Spleen (tissue), 11 donors: ENCODE measurements around the gene NFASC. TPM values are rescaled to one million over a fixed set of nuclear protein-coding genes. Genes with fewer than 3 reads are reported as not detected.

Experiments
- DNase-seq: peaks from one replicate; pipeline ENCODE4 v3.0.0-alpha.2; 2020
- H3K27ac ChIP-seq, 8 donors: fragments of 200-600 bp; sonication (generic) in 7 of 8; 1 replicate in 4 of 8; 2 replicates in 4 of 8; pipeline versions ENCODE4 v1.5.0 to v1.8.0; 2016 to 2021; ENCODE audit warnings: inconsistent platforms in 4 of 8, mild to moderate bottlenecking in 4 of 8, moderate library complexity in 1 of 8
- H3K27me3 ChIP-seq, 7 donors: fragments of 200-600 bp; sonication (generic) in 6 of 7; replicated peaks in 1 of 7; 1 replicate in 4 of 7; 2 replicates in 3 of 7; pipeline versions ENCODE4 v1.5.0 to v1.8.0; 2016 to 2021; ENCODE audit warnings: inconsistent platforms in 3 of 7, mild to moderate bottlenecking in 1 of 7
- H3K36me3 ChIP-seq, 6 donors: fragments of 200-600 bp; sonication (generic) in 5 of 6; 1 replicate in 4 of 6; 2 replicates in 2 of 6; pipeline versions ENCODE4 v1.5.0 to v1.8.0; 2016 to 2021; ENCODE audit warnings: inconsistent platforms in 2 of 6
- H3K4me1 ChIP-seq, 6 donors: fragments of 200-600 bp; sonication (generic) in 5 of 6; 1 replicate in 3 of 6; 2 replicates in 3 of 6; pipeline versions ENCODE4 v1.5.0 to v1.8.0; 2016 to 2021; ENCODE audit warnings: inconsistent platforms in 3 of 6
- H3K4me3 ChIP-seq, 8 donors: fragments of 200-600 bp; sonication (generic) in 7 of 8; 1 replicate in 4 of 8; 2 replicates in 4 of 8; pipeline versions ENCODE4 v1.5.0 to v1.8.0; 2016 to 2021; ENCODE audit warnings: inconsistent platforms in 4 of 8, mild to moderate bottlenecking in 4 of 8, moderate library complexity in 2 of 8
- H3K9me3 ChIP-seq, 8 donors: fragments of 200-600 bp; sonication (generic) in 7 of 8; 1 replicate in 4 of 8; 2 replicates in 4 of 8; pipeline versions ENCODE4 v1.5.0 to v1.8.0; 2016 to 2021; ENCODE audit warnings: inconsistent platforms in 4 of 8
- CTCF ChIP-seq, 11 experiments: fragments of 200-600 bp in 7 of 11; fragments of 450-650 bp in 4 of 11; sonication (generic) in 4 of 11; IDR thresholded peaks in 8 of 11; conservative IDR thresholded peaks in 3 of 11; 1 replicate in 7 of 11; 2 replicates in 4 of 11; pipeline versions ENCODE4 v1.4.0 to v1.8.0; 2016 to 2021; ENCODE audit warnings: antibody characterized with exemption in 11 of 11, inconsistent platforms in 4 of 11, mild to moderate bottlenecking in 1 of 11
- POLR2A ChIP-seq, 3 donors: fragments of 450-650 bp; IDR thresholded peaks; one replicate each; pipeline ENCODE4 v1.5.1; 2017; ENCODE audit warnings: antibody characterized with exemption in 3 of 3, mild to moderate bottlenecking in 1 of 3
- POLR2AphosphoS5 ChIP-seq, 3 donors: sonication (generic); formaldehyde crosslinking; IDR thresholded peaks; one replicate each; pipeline ENCODE4 v1.5.1; 2017; ENCODE audit warnings: antibody characterized with exemption in 3 of 3
- WGBS, 5 donors: extraction: QIAGEN DNeasy Blood & Tissue Kit in 3 of 5; methylation state at CpG; one replicate each; pipeline versions ENCODE4 v1.1.5 to v1.1.7; 2013 to 2018; 5-methylcytosine and 5-hydroxymethylcytosine counted together
- intact Hi-C: fragments of 100-400 bp; cut with DNase I; formaldehyde crosslinking; loops from one replicate; pipeline ENCODE4 v1.15.0; 2023; ENCODE audit warnings: low total_unique reads
- polyA plus RNA-seq, 3 donors: library from polyadenylated mRNA; stranded (reverse); fragments of 200-250 nt; gene quantifications; one replicate each; pipeline ENCODE4 v1.2.1, GENCODE V29; 2013
- total RNA-seq, 7 donors: library from RNA; depleted of rRNA in 3 of 7; stranded (reverse); fragments of >200 nt in 3 of 7; fragmentation: NEBNext Ultra II Directional in 4 of 7; extraction: Animal tissue kit (Norgen Biotek cat#: 25700) in 4 of 7; gene quantifications; one replicate each; pipeline versions ENCODE4 v1.1.0 to v1.2.1, GENCODE V29; 2016 to 2021
- donor health status: healthy with polysubstance abuse.
- donor health status: DM: no; HTN: no; CAD: no; lungs with moderate emphysema.
- donor health status: DM: no; HTN: no; CAD: no.
- donor health status: Bipolar disorder and iron deficiency.
- donor health status: healthy.
- donor health status: DM: no; HTN: no; CAD: no.
- donor health status: DM: yes; HTN: yes; CAD: no.

The NFASC gene
- total and polyA plus RNA-seq, 10 donors = 2.8 to 60.3 (median 23.1) TPM

DNA sequence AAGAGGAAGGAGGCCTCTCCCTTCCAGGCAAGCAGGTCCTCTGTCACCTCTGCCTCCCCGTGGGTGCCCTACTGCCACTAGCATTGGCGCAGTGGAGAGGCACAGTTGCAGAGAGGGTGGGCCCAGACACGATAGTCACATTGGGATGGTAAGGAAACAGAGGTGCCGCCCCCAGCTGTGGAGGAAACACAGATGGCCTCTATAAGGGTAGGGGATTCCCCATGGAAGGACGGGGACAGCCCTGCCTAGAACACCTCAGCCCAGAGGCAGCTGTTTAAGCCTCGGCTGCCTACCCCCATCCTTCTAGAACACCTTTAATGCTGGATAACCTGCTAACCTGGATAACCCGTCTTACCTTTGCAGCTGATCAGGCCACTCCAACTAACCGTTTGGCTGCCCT, 106.7 kb downstream of the NFASC start:
- H3K4me3 ChIP-seq = no peak overlapping the region
- TF ChIP-seq POLR2AphosphoS5 (IDR thresholded peaks at IDR 0.05) = no peak
- no peak for TF ChIP-seq POLR2A (IDR thresholded peaks at IDR 0.05)
- TF ChIP-seq CTCF (IDR thresholded peaks at IDR 0.05 in 8 of 11, conservative IDR thresholded peaks at IDR 0.05 in 3 of 11) = no peak
- no peak overlapping the region for H3K27ac ChIP-seq
- H3K36me3 ChIP-seq = peaks cover 0 to 40% (median 0%) of the 10 kb centered on the region in 6 donors
- no peak for DNase-seq
- intact Hi-C loops = no loop called here
- peaks cover 0 to 29% (median 9%) of the 10 kb centered on the region in 6 donors for H3K4me1 ChIP-seq
- H3K9me3 ChIP-seq = no peaks in the 10 kb centered on the region
- peaks cover 0 to 32% (median 0%) of the 10 kb centered on the region in 7 donors for H3K27me3 ChIP-seq
- 34 to 45% (median 41%) methylated on average over 5 to 8 of the region's 8 CpGs for WGBS, 5 donors

DNA sequence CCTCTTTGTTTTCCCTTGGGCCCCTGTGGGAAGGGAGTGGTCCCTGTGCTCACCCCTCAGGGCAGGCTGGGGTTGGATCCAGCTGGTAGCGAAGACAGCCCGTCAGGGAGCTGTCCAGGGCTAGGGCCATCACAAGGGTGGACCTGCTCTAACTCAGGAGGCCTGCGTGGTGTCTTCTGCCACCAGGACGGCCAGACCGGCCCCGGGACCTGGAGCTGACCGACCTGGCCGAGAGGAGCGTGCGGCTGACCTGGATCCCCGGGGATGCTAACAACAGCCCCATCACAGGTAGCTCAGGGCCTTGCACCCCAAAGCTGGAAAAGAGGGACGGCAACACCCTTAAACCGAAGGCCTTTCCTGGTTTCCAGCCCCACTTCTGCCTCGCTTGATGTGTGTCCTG, 108.1 kb downstream of the NFASC start:
- DNase-seq = peak; percentile 58
- Histone ChIP-seq H3K9me3 (no peaks in the 10 kb centered on the region), H3K36me3 (peaks cover 0 to 34% (median 0%) of the 10 kb centered on the region in 6 donors), H3K4me3 (no peak overlapping the region), H3K27ac (no peak overlapping the region), H3K4me1 (peaks cover 0 to 37% (median 13%) of the 10 kb centered on the region in 6 donors), H3K27me3 (peaks cover 0 to 40% (median 0%) of the 10 kb centered on the region in 7 donors)
- no peak for TF ChIP-seq CTCF (IDR thresholded peaks at IDR 0.05 in 8 of 11, conservative IDR thresholded peaks at IDR 0.05 in 3 of 11)
- TF ChIP-seq POLR2AphosphoS5 (IDR thresholded peaks at IDR 0.05) = no peak
- no peak for TF ChIP-seq POLR2A (IDR thresholded peaks at IDR 0.05)
- WGBS, 5 donors = 90 to 93% (median 91%) methylated on average over 7 to 14 of the region's 14 CpGs
- intact Hi-C loops = no loop called here

DNA sequence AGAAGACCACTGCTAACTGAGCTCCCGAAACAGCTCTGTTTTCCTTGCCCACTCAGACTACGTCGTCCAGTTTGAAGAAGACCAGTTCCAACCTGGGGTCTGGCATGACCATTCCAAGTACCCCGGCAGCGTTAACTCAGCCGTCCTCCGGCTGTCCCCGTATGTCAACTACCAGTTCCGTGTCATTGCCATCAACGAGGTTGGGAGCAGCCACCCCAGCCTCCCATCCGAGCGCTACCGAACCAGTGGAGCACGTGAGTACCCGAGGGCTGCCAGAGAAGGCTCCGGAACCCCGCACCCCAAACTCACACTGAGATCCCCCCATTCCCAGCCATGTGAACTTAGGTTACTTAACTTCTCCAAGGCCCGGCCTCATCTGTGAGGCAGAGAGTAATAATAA, 108.6 kb downstream of the NFASC start:
- Histone ChIP-seq H3K27me3 (peaks cover 0 to 38% (median 0%) of the 10 kb centered on the region in 7 donors), H3K4me3 (no peak overlapping the region), H3K36me3 (peaks cover 0 to 30% (median 0%) of the 10 kb centered on the region in 6 donors), H3K4me1 (peaks cover 0 to 37% (median 13%) of the 10 kb centered on the region in 6 donors), H3K9me3 (no peaks in the 10 kb centered on the region), H3K27ac (no peak overlapping the region)
- TF ChIP-seq POLR2AphosphoS5 (IDR thresholded peaks at IDR 0.05) = no peak
- TF ChIP-seq CTCF (IDR thresholded peaks at IDR 0.05 in 8 of 11, conservative IDR thresholded peaks at IDR 0.05 in 3 of 11) = no peak
- TF ChIP-seq POLR2A (IDR thresholded peaks at IDR 0.05) = no peak
- DNase-seq = peak; percentile 59
- 89 to 96% (median 94%) methylated on average over 18 of the region's 18 CpGs for WGBS, 5 donors
- intact Hi-C loops = no loop called here

DNA sequence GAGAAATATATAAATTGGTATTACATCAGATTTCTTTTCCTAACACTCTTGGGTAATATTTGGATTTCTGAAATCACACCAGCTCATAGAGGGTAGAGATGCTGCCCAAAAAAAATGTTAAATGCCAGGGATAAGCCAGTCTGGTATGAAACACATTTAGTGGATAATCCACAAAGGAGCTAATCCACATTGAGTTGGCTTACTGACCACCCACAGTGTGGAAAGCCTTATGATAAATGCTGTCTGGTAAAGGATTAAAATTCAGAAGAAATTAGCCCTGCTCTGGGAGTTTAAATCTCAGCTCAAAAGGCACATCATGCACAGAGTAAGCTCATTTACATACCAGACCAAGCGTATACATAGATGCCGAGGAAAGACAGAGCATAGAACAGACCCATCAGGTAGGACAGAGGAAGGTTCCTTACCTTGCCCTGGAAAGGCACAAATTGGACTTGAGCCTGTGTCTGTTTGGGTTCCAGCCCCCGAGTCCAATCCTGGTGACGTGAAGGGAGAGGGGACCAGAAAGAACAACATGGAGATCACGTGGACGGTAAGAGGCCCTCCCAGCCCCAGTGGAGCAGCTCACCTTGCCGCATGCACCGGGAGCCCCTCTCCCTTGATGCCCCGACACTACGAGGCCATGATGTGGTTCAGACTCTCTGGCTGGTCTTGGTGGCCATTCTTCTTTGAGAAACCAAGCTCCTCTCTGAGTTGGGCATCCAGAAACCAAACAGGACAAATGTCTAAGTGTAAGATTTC, 109.4 kb downstream of the NFASC start:
- 84 to 93% (median 90%) methylated on average over 10 of the region's 10 CpGs for WGBS, 5 donors

More for the DNA sequence above, 109.4 kb downstream of the NFASC start:
- peaks cover 0 to 23% (median 0%) of the 10 kb centered on the region in 6 donors for H3K36me3 ChIP-seq
- peaks cover 0 to 36% (median 12%) of the 10 kb centered on the region in 6 donors for H3K4me1 ChIP-seq
- no peaks in the 10 kb centered on the region for H3K9me3 ChIP-seq
- intact Hi-C loops = loop anchor here (5.0 kb wide), 1 partner anchor 277 kb away; no protein-coding TSS in a partner anchor
- no peak for TF ChIP-seq POLR2A (IDR thresholded peaks at IDR 0.05)
- no peak for TF ChIP-seq POLR2AphosphoS5 (IDR thresholded peaks at IDR 0.05)
- no peak for TF ChIP-seq CTCF (IDR thresholded peaks at IDR 0.05 in 8 of 11, conservative IDR thresholded peaks at IDR 0.05 in 3 of 11)
- peaks cover 0 to 32% (median 0%) of the 10 kb centered on the region in 7 donors for H3K27me3 ChIP-seq
- peak overlapping the region in 1 of 8 donors; percentile 8 for H3K27ac ChIP-seq
- peak; percentile 29 for DNase-seq
- H3K4me3 ChIP-seq = no peak overlapping the region
